Kidney (tissue), 14 donors: ENCODE measurements around the gene RNF213. TPM values are rescaled to one million over a fixed set of nuclear protein-coding genes. Genes with fewer than 3 reads are reported as not detected.
"Not testable (repeated sequence)": the region's sequence is repeated elsewhere in the genome, so short reads cannot be mapped to it uniquely, and the experiment has no call there.

Source experiments
- DNase-seq, 5 donors: peaks; one replicate each; pipeline ENCODE4 v3.0.0-alpha.2; 2013 to 2020
- FAIRE-seq: peaks from 2 replicates; lab custom pipeline; 2012; peaks lifted over from hg19 to GRCh38; lab: Jason Lieb, UNC
- H3K27ac ChIP-seq, 2 donors: one replicate each; pipeline ENCODE4 v1.7.0; 2013; ENCODE audit warnings: low read depth in 2 of 2, low read length in 2 of 2, inconsistent platforms in 1 of 2
- H3K27me3 ChIP-seq: one replicate; pipeline ENCODE4 v1.7.1; 2013; ENCODE audit warnings: low read length, inconsistent platforms; ENCODE audit not compliant: control insufficient read depth, insufficient read depth
- H3K36me3 ChIP-seq, 3 donors: one replicate each; pipeline versions ENCODE4 v1.7.0 to v1.7.1; 2013; ENCODE audit warnings: low read length in 3 of 3, control low read depth in 1 of 3, inconsistent platforms in 1 of 3; ENCODE audit not compliant: insufficient read depth in 3 of 3, control insufficient read depth in 2 of 3
- H3K4me1 ChIP-seq, 3 donors: one replicate each; pipeline versions ENCODE4 v1.7.0 to v1.7.1; 2013; ENCODE audit warnings: low read length in 3 of 3, inconsistent platforms in 1 of 3, low read depth in 1 of 3; ENCODE audit not compliant: control insufficient read depth in 2 of 3, insufficient read depth in 2 of 3
- H3K4me3 ChIP-seq, 3 donors: one replicate each; pipeline versions ENCODE4 v1.7.0 to v1.8.1; 2013; ENCODE audit warnings: low read length in 3 of 3, control low read depth in 1 of 3, inconsistent platforms in 1 of 3
- H3K9ac ChIP-seq, 3 donors: one replicate each; pipeline versions ENCODE4 v1.7.0 to v1.7.1; 2013; ENCODE audit warnings: low read length in 3 of 3, control low read depth in 1 of 3, inconsistent platforms in 1 of 3
- H3K9me3 ChIP-seq, 3 donors: one replicate each; pipeline versions ENCODE4 v1.7.0 to v1.7.1; 2013; ENCODE audit warnings: low read length in 3 of 3, control low read depth in 1 of 3, inconsistent platforms in 1 of 3; ENCODE audit not compliant: control insufficient read depth in 2 of 3, insufficient read depth in 1 of 3
- CTCF ChIP-seq: IDR thresholded peaks from 3 replicates; pipeline ENCODE4 v1.5.1; 2012; ENCODE audit warnings: mild to moderate bottlenecking, moderate library complexity, borderline replicate concordance; ENCODE audit not compliant: insufficient read depth; ENCODE audit errors: extremely low read depth
- intact Hi-C: fragments of 100-400 bp; cut with DNase I; formaldehyde crosslinking; loops from one replicate; pipeline ENCODE4 v1.11.1; 2022
- polyA plus RNA-seq: library from polyadenylated mRNA; stranded (reverse); fragments of 350-450 nt; fragmentation: Illumina TruSeq; extraction: RNeasy Lipid Tissue Mini Kit (QIAGEN cat#74804); gene quantifications from one replicate; pipeline ENCODE4 v1.2.3, GENCODE V29; 2014; ENCODE audit warnings: low read depth, low replicate concordance; ENCODE audit not compliant: insufficient read depth
- total RNA-seq: library from RNA; stranded (reverse); fragmentation: NEBNext Ultra II Directional; extraction: Animal tissue kit (Norgen Biotek cat#: 25700); gene quantifications from one replicate; pipeline ENCODE4 v1.2.1, GENCODE V29; 2021
- donor health status: control.
- donor health status: control.
- donor health status: control.
- donor health status: control.
- donor health status: control.
- donor health status: DM: yes; HTN: yes; CAD: no.
- donor health status: Normal renal cell carcinoma (clear cell type).

Gene RNF213
- total and polyA plus RNA-seq, 2 donors from 2014 or later, result 43.4 to 276 TPM

- DNase-seq (no peak), FAIRE-seq (no peak)
- H3K27me3 ChIP-seq, result no peaks in the 10 kb centered on the region
- H3K4me1 ChIP-seq, result peaks cover 0 to 7% (median 3%) of the 10 kb centered on the region in 3 donors
- H3K9me3 ChIP-seq, result no peaks in the 10 kb centered on the region
- H3K9ac ChIP-seq, result no peak overlapping the region
- no peak overlapping the region for H3K27ac ChIP-seq
- intact Hi-C loops, result no loop called here
- TF ChIP-seq CTCF, result no peak
- no peaks in the 10 kb centered on the region for H3K36me3 ChIP-seq
- no peak overlapping the region for H3K4me3 ChIP-seq
Observed at GRCh38 chr17:80406146-80406545, 145.5 kb downstream of the RNF213 start.

GRCh38 chr17:80407917-80408316 is 147.3 kb downstream of the RNF213 start:
- intact Hi-C loops, FAIRE-seq, H3K9ac ChIP-seq, H3K27me3 ChIP-seq, H3K9me3 ChIP-seq, H3K36me3 ChIP-seq, H3K27ac ChIP-seq, H3K4me1 ChIP-seq, H3K4me3 ChIP-seq, DNase-seq: not testable (repeated sequence)

- no peaks in the 10 kb centered on the region for H3K9me3 ChIP-seq
- FAIRE-seq (no peak), DNase-seq (no peak)
- TF ChIP-seq CTCF, result no peak
- H3K27me3 ChIP-seq, result no peaks in the 10 kb centered on the region
- intact Hi-C loops, result no loop called here
- peaks cover 0 to 7% (median 3%) of the 10 kb centered on the region in 3 donors for H3K4me1 ChIP-seq
- H3K9ac ChIP-seq, result no peak overlapping the region
- no peaks in the 10 kb centered on the region for H3K36me3 ChIP-seq
- H3K4me3 ChIP-seq, result no peak overlapping the region
- H3K27ac ChIP-seq, result no peak overlapping the region
Observed at GRCh38 chr17:80408872-80409271, 148.2 kb downstream of the RNF213 start.

GRCh38 chr17:80409626-80410025 is 149.0 kb downstream of the RNF213 start:
- intact Hi-C loops, result no loop called here
- Histone ChIP-seq H3K27me3 (no peaks in the 10 kb centered on the region), H3K27ac (no peak overlapping the region), H3K9ac (no peak overlapping the region), H3K4me3 (no peak overlapping the region), H3K9me3 (no peaks in the 10 kb centered on the region), H3K36me3 (no peaks in the 10 kb centered on the region), H3K4me1 (peaks cover 0 to 7% (median 5%) of the 10 kb centered on the region in 3 donors)
- no peak for DNase-seq
- TF ChIP-seq CTCF, result no peak
- FAIRE-seq, result no peak

- H3K4me1 ChIP-seq, H3K27ac ChIP-seq, FAIRE-seq, H3K36me3 ChIP-seq, H3K4me3 ChIP-seq, H3K9ac ChIP-seq, H3K27me3 ChIP-seq, H3K9me3 ChIP-seq, intact Hi-C loops, DNase-seq: not testable (repeated sequence)
Observed at GRCh38 chr17:80410441-80411087, 149.9 kb downstream of the RNF213 start.
